ENCODE data around the gene OR10AG1.
A peak's percentile ranks its signal among the peaks of the same experiment; 100 is the strongest.

OR10AG1 gene

GRCh38 chr11:55969845-55970244 lies at the start of gene OR10AG1:
TSS of gene OR10AG1 (minus strand) at chr11:55969945. CDS start at chr11:55969907, 38 bp downstream.
- no peak for DNase-seq

- DNase-seq = no peak
These were observed 44.1 kb upstream of the OR10AG1 start for GRCh38 chr11:56013805-56014204.

- DNase-seq = no peak
These were observed 41.0 kb upstream of the OR10AG1 start for GRCh38 chr11:56010716-56011115.

DNA sequence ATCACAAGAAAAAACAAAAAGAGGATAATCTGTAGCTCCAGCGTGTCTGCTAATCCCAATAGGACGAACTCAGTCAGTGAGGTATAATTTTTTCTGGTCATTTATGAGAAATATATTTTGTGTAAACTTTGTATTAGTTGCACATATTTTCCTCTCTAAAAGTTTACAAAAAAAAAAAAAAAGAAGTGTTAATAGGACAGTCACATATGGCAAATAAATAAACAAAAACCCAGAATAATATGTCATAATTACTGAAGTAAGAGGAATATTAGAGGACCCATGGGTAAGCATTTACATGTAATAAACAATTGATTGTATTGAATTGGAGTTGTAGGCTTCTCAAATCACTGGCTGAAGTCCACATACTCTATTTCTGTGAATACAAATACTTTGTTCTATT lies 24.8 kb upstream of the OR10AG1 start, which contains the start of gene OR5F1:
Gene OR5F1, minus strand, starts transcription at position 101 of the 400 bp plus-strand sequence. Its CDS starts 0 bp downstream, at position 101.
- no peak for DNase-seq

GRCh38 chr11:55970935-55971334 lies 1.2 kb upstream of the OR10AG1 start:
- no peak for DNase-seq

DNA sequence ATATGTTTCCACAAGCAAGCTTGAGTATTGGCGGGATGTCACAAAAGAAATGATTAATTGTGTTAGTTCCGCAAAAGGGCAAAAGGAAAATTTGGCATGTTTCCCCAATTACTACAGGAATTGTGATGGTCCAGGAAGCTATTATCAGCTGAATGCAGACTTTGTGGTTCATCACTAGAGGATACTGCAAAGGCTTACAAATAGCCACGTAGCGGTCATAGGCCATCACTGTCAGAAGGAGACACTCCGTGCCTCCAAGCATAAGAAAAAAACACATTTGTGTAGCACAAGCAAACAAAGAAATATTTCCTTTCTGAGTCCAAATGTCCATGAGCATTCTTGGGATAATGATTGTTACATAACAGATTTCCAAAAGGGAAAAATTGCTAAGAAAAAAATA lies 1.8 kb downstream of the OR10AG1 start:
- DNase-seq = no peak

GRCh38 chr11:55966391-55966790 lies 3.4 kb downstream of the OR10AG1 start:
- DNase-seq = no peak

- DNase-seq = no peak
These were observed 13.2 kb downstream of the OR10AG1 start for GRCh38 chr11:55956521-55956920.

DNA sequence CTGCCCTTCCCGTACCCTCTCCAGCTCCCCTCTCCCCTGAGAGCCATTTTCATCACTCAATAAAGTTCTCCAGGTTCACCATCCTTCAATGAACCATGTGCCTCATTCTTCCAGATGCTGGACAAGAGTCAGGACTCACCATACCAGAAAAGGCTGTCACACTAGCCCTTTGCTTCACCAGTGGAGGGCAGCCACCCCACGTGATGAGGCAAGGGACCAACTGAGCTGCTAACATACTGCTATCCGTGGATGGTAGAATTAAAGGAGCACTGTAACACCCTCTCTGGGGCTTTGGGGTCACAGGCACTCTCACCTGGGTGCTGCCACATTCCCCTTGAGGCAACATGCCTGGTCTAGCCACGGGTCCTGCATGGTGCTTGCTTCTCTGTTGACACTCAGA lies 20.4 kb downstream of the OR10AG1 start:
- DNase-seq = no peak

DNA sequence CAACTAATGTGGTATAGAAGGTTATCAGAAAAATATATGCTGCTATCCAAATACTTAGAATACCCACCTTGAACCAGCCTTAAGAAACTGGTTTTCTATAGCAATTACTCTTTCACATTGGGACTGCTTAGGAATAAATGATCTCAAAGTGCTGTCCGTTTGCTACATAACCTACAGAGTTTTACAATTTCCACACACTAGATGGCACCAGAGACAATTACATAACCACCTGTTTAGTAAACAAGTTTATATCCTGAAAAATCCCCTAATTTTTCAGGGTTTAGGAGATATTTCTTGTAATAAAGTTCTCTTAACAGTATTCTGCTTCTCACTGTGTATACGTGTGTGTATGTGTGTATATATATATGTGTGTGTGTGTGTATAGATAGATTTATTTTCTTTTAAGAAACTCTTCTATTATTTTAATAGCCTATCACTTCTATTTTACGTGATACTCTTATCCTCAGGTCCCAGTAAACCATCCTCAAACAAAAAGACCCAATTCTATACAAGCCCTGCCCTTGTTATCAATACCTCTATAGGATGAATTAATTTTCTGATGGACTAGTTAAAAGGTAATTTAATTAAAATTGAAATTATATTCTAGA lies 26.9 kb downstream of the OR10AG1 start:
- peak; percentile 68 for DNase-seq

GRCh38 chr11:55936300-55936699 lies 33.4 kb downstream of the OR10AG1 start, which contains the start of gene OR5I1:
TSS of gene OR5I1 (minus strand) at chr11:55936400. CDS start at chr11:55936400, 0 bp downstream.
- no peak for DNase-seq

GRCh38 chr11:55920537-55920936 lies 49.2 kb downstream of the OR10AG1 start:
- no peak for DNase-seq
